ENCODE results near the gene GEMIN4. TPM values are rescaled to one million over a fixed set of nuclear protein-coding genes. Genes with fewer than 3 reads are reported as not detected.

The GEMIN4 gene
- total RNA-seq (2022; extraction: Qiagen RNA extraction; ENCODE audit: low read depth), result 57.8 to 66.3 TPM (median 63.2 TPM) in 5 replicates

GRCh38 chr17:752002-752619 is at the start of gene GEMIN4:
Gene GEMIN4, minus strand, starts transcription at chr17:752264. Its CDS starts 122 bp downstream, at chr17:752142.

GRCh38 chr17:781805-782731 is 30.0 kb upstream of the GEMIN4 start, which contains the start of the genes GLOD4 and MRM3:
Gene GLOD4, minus strand, starts transcription at chr17:782280. Its CDS starts 25 bp downstream, at chr17:782255.
Gene MRM3, plus strand, starts transcription at chr17:782353. Its CDS starts 26 bp downstream, at chr17:782379.

GRCh38 chr17:732067-732901 is 19.8 kb downstream of the GEMIN4 start, which contains the start of gene TLCD3A:
Gene TLCD3A, plus strand, starts transcription at chr17:732596. Its CDS starts 52 bp downstream, at chr17:732648.

Other genes starting within 250 kb of the GEMIN4 start
- gene VPS53, start 37.4 kb downstream of the GEMIN4 start, total RNA-seq (2022; extraction: Qiagen RNA extraction; ENCODE audit: low read depth), result 22.2 to 27.3 TPM (median 25.8 TPM) in 5 replicates
- gene TLCD3A, start 19.7 kb downstream of the GEMIN4 start, total RNA-seq (2022; extraction: Qiagen RNA extraction; ENCODE audit: low read depth), result 50.9 to 56.8 TPM (median 55.1 TPM) in 5 replicates
- 95.3 to 139 TPM (median 97.1 TPM) in 5 replicates for gene GLOD4, start 30.0 kb upstream of the GEMIN4 start, total RNA-seq (2022; extraction: Qiagen RNA extraction; ENCODE audit: low read depth)
- 43.3 to 54.2 TPM (median 45.0 TPM) in 5 replicates for gene MRM3, start 30.1 kb upstream of the GEMIN4 start, total RNA-seq (2022; extraction: Qiagen RNA extraction; ENCODE audit: low read depth)
- gene NXN, start 227.5 kb upstream of the GEMIN4 start, total RNA-seq (2022; extraction: Qiagen RNA extraction; ENCODE audit: low read depth), result 21.9 to 27.7 TPM (median 26.6 TPM) in 5 replicates
- 25.6 to 29.3 TPM (median 28.5 TPM) in 5 replicates for gene TIMM22, start 244.9 kb upstream of the GEMIN4 start, total RNA-seq (2022; extraction: Qiagen RNA extraction; ENCODE audit: low read depth)

All from A549 treated with CpdA at 1 μM for 4 hours (cell line).